Astrocyte (in vitro differentiated cells and primary cell): Measurements from ENCODE around the gene P2RY12.

ENCODE experiments used
- CTCF ChIP-seq: IDR thresholded peaks from 2 replicates; pipeline ENCODE4 v1.5.1; 2011; ENCODE audit warnings: low read depth, mild to moderate bottlenecking, inconsistent platforms, low read length, moderate library complexity; ENCODE audit not compliant: insufficient read depth
- EZH2 ChIP-seq: IDR thresholded peaks from 2 replicates; pipeline ENCODE4 v1.6.1; 2012; ENCODE audit warnings: mild to moderate bottlenecking, low read length, inconsistent platforms; ENCODE audit not compliant: insufficient read depth

GRCh38 chr3:151300539-151300938, 84.0 kb downstream of the P2RY12 start:
- no peak for TF ChIP-seq CTCF
- TF ChIP-seq EZH2: no peak
